Measurements from ENCODE around the gene C4orf33.

C4orf33 gene

GRCh38 chr4:129153700-129154099 lies 57.7 kb downstream of the C4orf33 start:
- Histone ChIP-seq H3K4me2 (ENCODE audit: low read depth, low read length, poor library complexity, severe bottlenecking) (no peak overlapping the region), H3K4me3 (ENCODE audit: insufficient read depth, low read length, poor library complexity, severe bottlenecking) (no peak overlapping the region), H3K9me2 (replicated peaks; ENCODE audit: insufficient read depth, low read length) (no peaks in the 10 kb centered on the region), H3K9ac (ENCODE audit: low read length) (no peak overlapping the region), H3K36me3 (ENCODE audit: low read length) (no peaks in the 10 kb centered on the region), H3K27me3 (ENCODE audit: low read length) (no peaks in the 10 kb centered on the region), H2AFZ (ENCODE audit: low read depth, low read length, severe bottlenecking) (no peak overlapping the region), H3K27ac (ENCODE audit: low read depth, low read length) (no peak overlapping the region), H3K9me3 (ENCODE audit: insufficient read depth, low read length) (no peaks in the 10 kb centered on the region), H3K79me2 (ENCODE audit: insufficient read depth, low read length) (no peaks in the 10 kb centered on the region), H4K20me1 (ENCODE audit: low read depth, low read length) (no peaks in the 10 kb centered on the region), H3F3A (ENCODE audit: insufficient read depth) (no peaks in the 10 kb centered on the region)
- TF ChIP-seq CTCF (IDR thresholded peaks at IDR 0.05; ENCODE audit: insufficient read depth, low read length, poor library complexity, severe bottlenecking), result no peak
- TF ChIP-seq EZH2phosphoT487 (conservative IDR thresholded peaks at IDR 0.05; ENCODE audit: low read length), result no peak

- H3K4me3 ChIP-seq (ENCODE audit: insufficient read depth, low read length, poor library complexity, severe bottlenecking), result no peak overlapping the region
- H3K9me3 ChIP-seq (ENCODE audit: insufficient read depth, low read length), result no peaks in the 10 kb centered on the region
- no peaks in the 10 kb centered on the region for H3F3A ChIP-seq (ENCODE audit: insufficient read depth)
- H4K20me1 ChIP-seq (ENCODE audit: low read depth, low read length), result no peaks in the 10 kb centered on the region
- no peaks in the 10 kb centered on the region for H3K27me3 ChIP-seq (ENCODE audit: low read length)
- no peak overlapping the region for H2AFZ ChIP-seq (ENCODE audit: low read depth, low read length, severe bottlenecking)
- H3K27ac ChIP-seq (ENCODE audit: low read depth, low read length), result no peak overlapping the region
- H3K79me2 ChIP-seq (ENCODE audit: insufficient read depth, low read length), result no peaks in the 10 kb centered on the region
- TF ChIP-seq CTCF (IDR thresholded peaks at IDR 0.05; ENCODE audit: insufficient read depth, low read length, poor library complexity, severe bottlenecking), result no peak
- H3K4me2 ChIP-seq (ENCODE audit: low read depth, low read length, poor library complexity, severe bottlenecking), result no peak overlapping the region
- H3K9ac ChIP-seq (ENCODE audit: low read length), result no peak overlapping the region
- no peaks in the 10 kb centered on the region for H3K9me2 ChIP-seq (replicated peaks; ENCODE audit: insufficient read depth, low read length)
- H3K36me3 ChIP-seq (ENCODE audit: low read length), result no peaks in the 10 kb centered on the region
Measured at GRCh38 chr4:129162450-129162849, 66.5 kb downstream of the C4orf33 start.

- no peaks in the 10 kb centered on the region for H4K20me1 ChIP-seq (ENCODE audit: low read depth, low read length)
- H3K4me2 ChIP-seq (ENCODE audit: low read depth, low read length, poor library complexity, severe bottlenecking), result no peak overlapping the region
- H3K9me2 ChIP-seq (replicated peaks; ENCODE audit: insufficient read depth, low read length), result no peaks in the 10 kb centered on the region
- no peaks in the 10 kb centered on the region for H3F3A ChIP-seq (ENCODE audit: insufficient read depth)
- no peaks in the 10 kb centered on the region for H3K9me3 ChIP-seq (ENCODE audit: insufficient read depth, low read length)
- no peak overlapping the region for H3K9ac ChIP-seq (ENCODE audit: low read length)
- no peak overlapping the region for H3K4me3 ChIP-seq (ENCODE audit: insufficient read depth, low read length, poor library complexity, severe bottlenecking)
- no peaks in the 10 kb centered on the region for H3K27me3 ChIP-seq (ENCODE audit: low read length)
- TF ChIP-seq EZH2phosphoT487 (conservative IDR thresholded peaks at IDR 0.05; ENCODE audit: low read length) (no peak), CTCF (IDR thresholded peaks at IDR 0.05; ENCODE audit: insufficient read depth, low read length, poor library complexity, severe bottlenecking) (no peak)
- H2AFZ ChIP-seq (ENCODE audit: low read depth, low read length, severe bottlenecking), result no peak overlapping the region
- H3K27ac ChIP-seq (ENCODE audit: low read depth, low read length), result no peak overlapping the region
- no peaks in the 10 kb centered on the region for H3K79me2 ChIP-seq (ENCODE audit: insufficient read depth, low read length)
- no peaks in the 10 kb centered on the region for H3K36me3 ChIP-seq (ENCODE audit: low read length)
Measured at GRCh38 chr4:129163427-129163826, 67.5 kb downstream of the C4orf33 start.

GRCh38 chr4:129164243-129164642 lies 68.3 kb downstream of the C4orf33 start:
- Histone ChIP-seq H3K4me2 (ENCODE audit: low read depth, low read length, poor library complexity, severe bottlenecking) (no peak overlapping the region), H3K9ac (ENCODE audit: low read length) (no peak overlapping the region), H3K9me3 (ENCODE audit: insufficient read depth, low read length) (no peaks in the 10 kb centered on the region), H3K27me3 (ENCODE audit: low read length) (no peaks in the 10 kb centered on the region), H3F3A (ENCODE audit: insufficient read depth) (no peaks in the 10 kb centered on the region), H4K20me1 (ENCODE audit: low read depth, low read length) (no peaks in the 10 kb centered on the region), H3K79me2 (ENCODE audit: insufficient read depth, low read length) (no peaks in the 10 kb centered on the region), H3K27ac (ENCODE audit: low read depth, low read length) (no peak overlapping the region), H2AFZ (ENCODE audit: low read depth, low read length, severe bottlenecking) (no peak overlapping the region), H3K4me3 (ENCODE audit: insufficient read depth, low read length, poor library complexity, severe bottlenecking) (no peak overlapping the region), H3K9me2 (replicated peaks; ENCODE audit: insufficient read depth, low read length) (no peaks in the 10 kb centered on the region), H3K36me3 (ENCODE audit: low read length) (no peaks in the 10 kb centered on the region)
- TF ChIP-seq CTCF (IDR thresholded peaks at IDR 0.05; ENCODE audit: insufficient read depth, low read length, poor library complexity, severe bottlenecking) (no peak), EZH2phosphoT487 (conservative IDR thresholded peaks at IDR 0.05; ENCODE audit: low read length) (no peak)
